ENCODE measurements around the gene ALDH4A1.

GRCh38 chr1:18831656-18832055 is 70.7 kb downstream of the ALDH4A1 start:
- TF ChIP-seq CTCF (conservative IDR thresholded peaks at IDR 0.05; ENCODE audit: low read depth, low read length) (no peak), EZH2 (IDR thresholded peaks at IDR 0.05; ENCODE audit: borderline replicate concordance, low read depth, low read length, poor library complexity, severe bottlenecking) (no peak)
